ES-I3 (cell line): Measurements from ENCODE around the gene TNNT2.

Experiments used
- H3K36me3 ChIP-seq: 2 replicates; pipeline ENCODE4 v1.6.1; 2013; ENCODE audit warnings: mild to moderate bottlenecking, low read length, control low read depth, moderate library complexity; ENCODE audit not compliant: insufficient read depth
- H3K4me1 ChIP-seq: 2 replicates; pipeline ENCODE4 v1.6.1; 2013; ENCODE audit warnings: mild to moderate bottlenecking, control low read depth, low read length; ENCODE audit not compliant: insufficient read depth
- H3K9ac ChIP-seq: 2 replicates; pipeline ENCODE4 v1.6.1; 2013; ENCODE audit warnings: low read depth, mild to moderate bottlenecking, low read length, moderate library complexity
- H3K9me3 ChIP-seq: 2 replicates; pipeline ENCODE4 v1.6.1; 2013; ENCODE audit warnings: mild to moderate bottlenecking, low read length, moderate library complexity; ENCODE audit not compliant: control insufficient read depth, insufficient read depth

Gene TNNT2

GRCh38 chr1:201360901-201361651, 16.4 kb downstream of the TNNT2 start:
- no peak overlapping the region for H3K9ac ChIP-seq

DNA sequence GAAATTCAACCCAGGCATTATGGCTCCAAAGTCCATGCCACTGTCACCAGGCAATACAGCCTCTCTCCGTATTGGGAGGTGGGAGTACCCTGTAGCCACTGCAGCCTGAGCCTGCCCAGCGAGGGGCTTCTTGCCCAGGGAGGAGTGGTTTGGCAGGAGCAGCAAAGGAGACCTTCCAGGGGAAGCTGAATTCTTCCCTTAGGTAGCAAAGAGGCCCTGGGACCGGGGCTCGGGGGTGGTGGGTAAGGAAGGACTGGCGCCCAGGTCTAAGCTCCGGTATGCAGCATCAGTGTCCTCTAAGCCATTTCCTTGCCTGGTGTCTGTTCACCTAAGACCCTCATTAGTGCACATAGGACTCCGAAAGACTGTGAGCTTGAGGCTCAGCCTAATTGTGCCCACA, 17.0 kb downstream of the TNNT2 start:
- H3K36me3 ChIP-seq: no peaks in the 10 kb centered on the region
- no peak overlapping the region for H3K9ac ChIP-seq
- H3K9me3 ChIP-seq: no peaks in the 10 kb centered on the region
- peaks cover 6% of the 10 kb centered on the region for H3K4me1 ChIP-seq

More at GRCh38 chr1:201360901-201361651, 16.4 kb downstream of the TNNT2 start:
- Histone ChIP-seq H3K36me3 (no peaks in the 10 kb centered on the region), H3K4me1 (peaks cover 6% of the 10 kb centered on the region), H3K9me3 (no peaks in the 10 kb centered on the region)

GRCh38 chr1:201359873-201360210, 17.6 kb downstream of the TNNT2 start:
- H3K9ac ChIP-seq: no peak overlapping the region
- peaks cover 6% of the 10 kb centered on the region for H3K4me1 ChIP-seq
- no peaks in the 10 kb centered on the region for H3K9me3 ChIP-seq
- H3K36me3 ChIP-seq: no peaks in the 10 kb centered on the region

GRCh38 chr1:201359031-201359872, 18.2 kb downstream of the TNNT2 start:
- Histone ChIP-seq H3K36me3 (no peaks in the 10 kb centered on the region), H3K9ac (no peak overlapping the region), H3K4me1 (peaks cover 6% of the 10 kb centered on the region), H3K9me3 (no peaks in the 10 kb centered on the region)

DNA sequence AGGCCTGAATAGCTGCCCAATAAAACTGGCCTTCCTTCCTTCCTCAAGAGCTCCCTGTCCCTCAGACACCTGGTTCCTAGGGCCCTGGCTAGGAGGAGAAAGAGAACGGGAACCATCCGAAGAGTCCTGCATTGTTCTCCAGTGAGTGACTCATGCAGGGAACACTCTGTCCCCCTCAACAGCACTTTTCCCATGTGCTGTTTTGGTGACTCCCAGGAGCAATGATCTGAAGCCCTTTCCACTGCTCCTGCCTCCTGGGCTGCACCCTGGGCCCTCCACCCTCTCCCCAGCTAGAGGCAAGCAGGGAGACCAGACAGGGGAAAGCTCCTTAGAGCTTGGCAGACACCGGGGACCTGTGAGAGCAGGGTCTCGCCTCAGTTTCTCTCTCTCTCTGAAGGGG, 18.9 kb downstream of the TNNT2 start:
- H3K4me1 ChIP-seq: peaks cover 7% of the 10 kb centered on the region
- no peaks in the 10 kb centered on the region for H3K36me3 ChIP-seq
- no peaks in the 10 kb centered on the region for H3K9me3 ChIP-seq
- H3K9ac ChIP-seq: no peak overlapping the region

- H3K4me1 ChIP-seq: peaks cover 10% of the 10 kb centered on the region
- no peak overlapping the region for H3K9ac ChIP-seq
- H3K36me3 ChIP-seq: no peaks in the 10 kb centered on the region
- no peaks in the 10 kb centered on the region for H3K9me3 ChIP-seq
Observed at GRCh38 chr1:201357636-201358348, 19.7 kb downstream of the TNNT2 start.

DNA sequence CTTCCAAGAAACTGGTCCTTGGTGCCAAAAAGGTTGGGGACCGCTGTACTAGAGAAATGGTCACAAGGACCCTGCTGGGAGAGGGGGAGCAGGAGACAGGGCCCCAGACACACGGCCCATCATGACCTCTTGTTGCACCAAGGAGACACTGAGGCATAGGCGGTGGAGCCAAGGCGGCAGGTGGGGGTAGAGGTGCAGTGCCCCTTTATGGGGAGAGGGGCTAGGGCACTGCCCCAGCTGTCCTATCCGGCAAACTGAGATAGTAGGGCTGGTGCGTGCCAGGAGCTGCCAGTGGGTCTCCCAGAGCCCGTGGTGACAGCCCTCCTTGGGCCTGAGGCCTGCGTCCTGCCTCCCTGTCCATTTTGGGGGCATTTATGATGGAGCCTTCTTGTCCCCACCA, 20.3 kb downstream of the TNNT2 start:
- Histone ChIP-seq H3K9me3 (no peaks in the 10 kb centered on the region), H3K36me3 (no peaks in the 10 kb centered on the region), H3K4me1 (peaks cover 9% of the 10 kb centered on the region), H3K9ac (no peak overlapping the region)

GRCh38 chr1:201356701-201357100, 20.8 kb downstream of the TNNT2 start:
- Histone ChIP-seq H3K9ac (no peak overlapping the region), H3K36me3 (no peaks in the 10 kb centered on the region), H3K9me3 (no peaks in the 10 kb centered on the region), H3K4me1 (peaks cover 4% of the 10 kb centered on the region; the same call in 1 of the 2 replicates)

DNA sequence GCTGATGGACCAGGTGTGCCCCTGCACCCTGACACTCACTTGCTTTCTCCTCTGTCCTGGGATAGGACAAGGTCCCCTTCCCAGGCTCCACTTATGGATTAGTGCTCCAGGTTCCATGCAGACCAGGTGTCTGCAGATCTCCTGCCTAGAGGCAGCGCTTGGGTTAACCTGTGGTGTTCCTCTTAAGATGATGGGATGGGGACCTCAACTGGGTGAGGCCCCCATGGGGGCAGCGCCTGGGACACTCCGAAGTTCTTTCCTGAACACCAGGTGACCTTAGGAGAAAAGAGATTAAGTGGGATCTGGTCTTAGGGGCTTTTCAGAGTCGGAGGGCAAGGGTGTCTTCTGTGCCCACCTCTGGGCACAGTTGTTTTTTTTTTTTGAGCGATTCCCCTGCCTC, 21.2 kb downstream of the TNNT2 start:
- no peaks in the 10 kb centered on the region for H3K36me3 ChIP-seq

GRCh38 chr1:201355471-201355870, 22.0 kb downstream of the TNNT2 start:
- H3K9me3 ChIP-seq: no peaks in the 10 kb centered on the region
- no peak overlapping the region for H3K9ac ChIP-seq
- H3K4me1 ChIP-seq: peaks cover 4% of the 10 kb centered on the region; the same call in 1 of the 2 replicates
- H3K36me3 ChIP-seq: no peaks in the 10 kb centered on the region

More for the DNA sequence above, 21.2 kb downstream of the TNNT2 start:
- Histone ChIP-seq H3K9ac (no peak overlapping the region), H3K4me1 (peaks cover 4% of the 10 kb centered on the region; the same call in 1 of the 2 replicates), H3K9me3 (no peaks in the 10 kb centered on the region)

DNA sequence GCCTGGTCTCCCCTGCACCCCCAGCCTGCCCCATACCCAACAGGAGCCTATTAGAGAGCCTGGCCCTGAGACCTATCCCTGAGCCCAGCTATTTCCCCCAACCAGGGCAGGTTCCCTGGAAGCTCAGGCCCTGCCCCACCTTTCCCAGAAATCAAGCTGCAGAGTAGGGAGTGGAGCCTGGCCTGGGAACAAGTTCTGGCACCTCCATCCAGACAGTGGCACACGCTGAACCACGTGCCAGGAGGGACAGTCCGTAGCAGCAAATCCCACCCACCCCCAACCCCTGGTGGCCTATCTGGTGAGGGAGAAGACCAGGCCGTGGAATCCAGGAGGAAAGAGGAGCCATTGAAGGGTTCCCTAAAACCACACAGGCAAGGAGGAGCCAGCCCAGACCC, 22.6 kb downstream of the TNNT2 start:
- H3K4me1 ChIP-seq: peaks cover 4% of the 10 kb centered on the region; the same call in 1 of the 2 replicates
- H3K9me3 ChIP-seq: no peaks in the 10 kb centered on the region
- no peak overlapping the region for H3K9ac ChIP-seq
- H3K36me3 ChIP-seq: no peaks in the 10 kb centered on the region

GRCh38 chr1:201354151-201354900, 23.2 kb downstream of the TNNT2 start:
- no peaks in the 10 kb centered on the region for H3K9me3 ChIP-seq
- H3K9ac ChIP-seq: no peak overlapping the region
- H3K36me3 ChIP-seq: no peaks in the 10 kb centered on the region
- peaks cover 4% of the 10 kb centered on the region; the same call in 1 of the 2 replicates for H3K4me1 ChIP-seq

DNA sequence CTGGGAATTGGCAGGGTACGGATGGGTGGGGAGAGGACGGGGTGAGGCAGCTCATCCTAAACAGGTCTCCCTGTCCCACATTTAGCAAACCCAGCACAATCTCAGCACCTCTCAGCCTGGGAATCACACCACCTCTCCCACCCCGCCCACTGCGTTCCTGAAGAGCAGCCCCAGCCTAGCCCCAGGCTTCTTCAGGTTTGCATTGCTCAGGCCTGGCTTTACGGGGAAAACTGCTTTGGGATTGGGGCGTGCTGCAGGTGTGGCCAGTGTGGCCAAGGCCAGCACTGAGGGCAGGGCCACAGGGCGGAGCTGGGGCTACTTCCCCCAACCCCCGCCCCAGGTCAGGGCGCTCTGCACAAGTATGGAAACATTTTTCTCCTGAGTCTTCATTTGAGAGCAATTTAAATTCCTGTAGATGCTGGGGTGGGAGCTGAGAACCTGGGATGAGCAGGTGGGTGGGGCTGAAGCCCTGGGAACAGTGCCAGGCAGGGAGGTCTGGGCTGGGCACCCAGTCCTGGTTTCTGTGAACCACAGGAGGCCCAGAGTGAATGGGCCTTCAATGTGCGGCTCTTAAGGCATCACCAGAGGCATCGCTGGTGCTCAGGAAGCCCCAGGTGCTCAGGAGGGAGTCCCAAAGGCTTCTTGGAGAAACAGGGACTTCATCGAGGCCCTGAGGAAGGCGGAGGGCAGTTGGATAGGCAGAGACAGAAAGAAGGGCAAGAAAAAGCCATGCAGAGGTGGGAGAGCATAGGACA, 24.1 kb downstream of the TNNT2 start:
- H3K9ac ChIP-seq: no peak overlapping the region; the same call in 1 of the 2 replicates
- no peaks in the 10 kb centered on the region for H3K36me3 ChIP-seq
- no peaks in the 10 kb centered on the region for H3K9me3 ChIP-seq
- peaks cover 4% of the 10 kb centered on the region; the same call in 1 of the 2 replicates for H3K4me1 ChIP-seq
